GM18508 (cell line): ENCODE data around the gene NATD1.

Experiments
- ATAC-seq: cut with Tn5 transposase; IDR thresholded peaks from one replicate; pipeline ENCODE4 v1.9.1; 2021; ENCODE audit warnings: moderate number of reproducible peaks; ENCODE audit not compliant: insufficient read depth, unreplicated experiment

The NATD1 gene, protein sequence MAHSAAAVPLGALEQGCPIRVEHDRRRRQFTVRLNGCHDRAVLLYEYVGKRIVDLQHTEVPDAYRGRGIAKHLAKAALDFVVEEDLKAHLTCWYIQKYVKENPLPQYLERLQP

GRCh38 chr17:21252796-21253645 lies at the start of gene NATD1:
Gene NATD1 (minus strand): TSS chr17:21253410. CDS start chr17:21253264, 146 bp downstream.
- no peak for ATAC-seq

DNA sequence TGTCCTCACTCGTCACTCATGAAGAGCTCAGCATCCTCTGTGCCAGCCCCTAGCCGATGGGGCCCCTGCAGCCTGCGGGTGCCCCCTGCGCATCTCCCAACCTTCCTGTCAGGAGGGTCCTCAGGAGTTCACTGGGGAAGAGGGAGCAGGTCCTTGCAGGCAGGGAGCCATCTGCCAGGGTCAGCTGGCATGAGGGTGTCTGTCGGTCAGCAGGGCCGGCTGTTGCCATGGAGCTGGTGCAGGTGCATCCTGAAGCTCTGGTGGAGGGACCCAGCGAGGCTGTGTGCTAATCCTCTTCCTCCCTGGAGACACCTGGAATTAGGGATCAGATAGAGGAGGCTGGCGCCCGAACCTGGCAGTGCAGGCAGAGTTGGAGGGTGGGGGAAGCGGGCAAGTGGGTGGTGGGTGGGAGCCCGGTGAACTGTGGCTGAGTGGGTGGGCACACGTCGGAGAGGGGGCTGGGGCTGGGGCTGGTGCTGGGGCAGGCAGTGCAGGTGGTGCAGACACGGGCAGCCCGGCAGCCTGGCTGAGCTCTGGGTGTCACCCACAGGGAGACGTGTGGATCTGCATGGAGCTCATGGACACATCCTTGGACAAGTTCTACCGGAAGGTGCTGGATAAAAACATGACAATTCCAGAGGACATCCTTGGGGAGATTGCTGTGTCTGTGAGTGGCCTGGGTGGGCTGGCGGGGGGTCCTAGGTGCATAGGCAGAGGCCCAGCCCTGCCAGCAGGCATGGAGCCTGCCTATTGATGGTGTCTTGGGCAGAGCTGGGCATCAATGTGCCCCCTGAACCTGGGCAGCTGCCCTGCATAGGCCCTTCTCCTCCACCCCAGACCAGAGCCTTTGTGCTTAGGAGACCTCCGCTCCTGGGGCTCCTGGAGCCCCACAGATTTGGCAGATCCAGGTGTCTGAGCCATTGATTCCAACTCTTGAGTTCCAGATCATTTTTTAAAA lies 48.7 kb upstream of the NATD1 start:
- ATAC-seq = no peak

GRCh38 chr17:21300601-21301571 lies 47.7 kb upstream of the NATD1 start:
- ATAC-seq = no peak

- ATAC-seq = no peak
Observed at GRCh38 chr17:21299981-21300600, 46.9 kb upstream of the NATD1 start.

GRCh38 chr17:21298983-21299519 lies 45.8 kb upstream of the NATD1 start:
- no peak for ATAC-seq

GRCh38 chr17:21298056-21298982 lies 45.1 kb upstream of the NATD1 start:
- ATAC-seq = no peak

DNA sequence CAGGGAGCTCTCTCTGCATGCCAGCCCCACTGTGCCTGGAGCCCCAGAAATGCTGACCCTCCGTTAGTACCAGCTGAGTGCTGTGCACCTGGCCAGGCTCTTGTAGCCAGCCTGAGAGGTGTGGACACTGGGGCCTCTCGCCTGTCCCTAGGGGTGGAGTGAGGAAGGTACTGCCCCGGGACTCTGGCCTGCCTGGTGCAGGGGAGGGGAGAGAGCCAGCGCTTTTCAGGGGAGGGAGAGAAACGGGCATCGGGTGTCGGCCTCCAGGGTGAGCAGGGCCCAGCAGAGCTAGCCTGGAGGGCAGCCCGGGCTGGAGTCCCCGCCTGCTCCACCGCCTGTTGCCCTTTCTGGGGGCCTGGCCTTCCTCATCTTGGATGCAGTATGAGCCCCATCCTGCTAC lies 44.4 kb upstream of the NATD1 start:
- no peak for ATAC-seq

- ATAC-seq = no peak
Observed at GRCh38 chr17:21297026-21297520, 43.9 kb upstream of the NATD1 start.

DNA sequence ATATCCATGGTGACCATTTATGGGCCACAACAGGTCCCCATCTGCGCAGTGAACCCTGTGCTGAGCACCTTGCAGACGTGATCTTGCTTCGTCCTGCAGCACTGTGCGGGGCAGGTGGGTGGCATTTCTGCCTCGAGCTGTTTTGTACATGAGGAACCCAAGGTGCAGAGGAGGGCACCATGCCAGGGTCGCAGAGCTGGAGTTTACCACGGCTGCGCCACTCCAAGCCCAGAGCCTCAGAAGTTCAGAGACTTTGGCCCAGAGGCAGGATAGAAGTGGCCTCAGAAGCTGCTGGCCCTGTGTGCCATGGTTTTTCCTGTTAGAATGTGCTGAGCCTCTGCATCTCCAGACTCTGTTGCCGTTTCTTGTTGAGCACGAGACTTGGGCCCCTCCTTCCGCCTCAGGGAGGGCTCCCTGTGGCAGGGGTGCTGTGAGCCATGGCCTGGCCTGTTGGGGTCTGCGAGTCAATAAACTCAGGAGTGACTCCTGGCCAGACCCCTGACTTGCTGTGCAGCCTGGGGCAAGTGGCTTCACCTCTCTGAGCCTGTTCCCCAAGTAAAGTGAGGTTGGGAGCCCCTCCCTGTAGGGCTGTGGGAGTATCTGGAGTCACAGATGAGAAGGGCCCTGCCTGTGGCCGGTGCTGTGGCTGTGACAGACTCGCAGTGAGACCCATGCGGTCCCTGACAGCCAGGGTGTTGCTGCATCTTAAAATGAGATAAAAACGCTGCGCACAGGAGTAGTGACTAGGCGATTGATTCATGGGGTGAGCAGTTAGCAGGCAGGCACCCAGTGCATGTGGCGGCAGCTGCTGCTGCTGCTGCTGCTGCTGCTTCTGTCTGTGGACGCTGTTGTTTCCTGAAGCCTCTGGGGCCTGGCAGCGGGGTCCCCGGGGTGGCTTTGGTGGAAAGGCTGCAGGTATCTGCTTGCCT lies 43.2 kb upstream of the NATD1 start:
- no peak for ATAC-seq

GRCh38 chr17:21295036-21295952 lies 42.1 kb upstream of the NATD1 start:
- ATAC-seq = no peak

DNA sequence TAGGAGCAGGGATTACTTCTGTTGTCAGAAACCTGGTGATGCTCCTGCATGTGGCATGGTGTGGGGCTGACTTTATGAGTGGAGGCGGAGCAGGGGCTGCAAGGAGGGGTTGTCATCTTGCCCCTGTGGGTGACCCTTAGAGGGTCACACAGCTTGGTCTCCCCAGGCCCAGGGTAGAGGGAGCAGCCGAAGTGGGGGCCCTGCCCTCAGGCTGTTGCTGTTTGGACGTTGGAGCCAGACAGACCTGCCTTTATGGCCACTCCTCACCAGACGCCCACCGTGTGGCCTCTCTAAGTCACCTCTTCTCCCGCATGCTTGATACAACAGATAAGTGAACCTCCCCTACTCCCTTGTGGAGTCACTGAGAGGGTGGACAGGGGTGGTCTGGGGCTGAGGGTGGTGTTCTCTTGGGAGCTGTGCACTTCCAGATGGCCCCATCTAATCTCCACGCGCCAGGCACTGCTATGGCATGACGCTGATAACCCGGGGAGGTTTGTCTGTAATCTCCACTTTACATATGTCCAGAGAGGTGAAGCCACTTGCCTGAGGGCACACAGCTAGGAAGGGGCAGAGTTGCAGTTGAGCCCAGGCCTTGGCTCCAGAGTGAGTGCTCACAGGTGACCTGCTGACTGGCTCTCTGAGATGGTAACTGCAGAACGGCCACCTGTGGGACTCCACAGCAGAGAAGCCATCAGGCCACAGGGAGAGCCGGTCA lies 41.3 kb upstream of the NATD1 start:
- no peak for ATAC-seq

GRCh38 chr17:21293831-21294210 lies 40.6 kb upstream of the NATD1 start:
- no peak for ATAC-seq

DNA sequence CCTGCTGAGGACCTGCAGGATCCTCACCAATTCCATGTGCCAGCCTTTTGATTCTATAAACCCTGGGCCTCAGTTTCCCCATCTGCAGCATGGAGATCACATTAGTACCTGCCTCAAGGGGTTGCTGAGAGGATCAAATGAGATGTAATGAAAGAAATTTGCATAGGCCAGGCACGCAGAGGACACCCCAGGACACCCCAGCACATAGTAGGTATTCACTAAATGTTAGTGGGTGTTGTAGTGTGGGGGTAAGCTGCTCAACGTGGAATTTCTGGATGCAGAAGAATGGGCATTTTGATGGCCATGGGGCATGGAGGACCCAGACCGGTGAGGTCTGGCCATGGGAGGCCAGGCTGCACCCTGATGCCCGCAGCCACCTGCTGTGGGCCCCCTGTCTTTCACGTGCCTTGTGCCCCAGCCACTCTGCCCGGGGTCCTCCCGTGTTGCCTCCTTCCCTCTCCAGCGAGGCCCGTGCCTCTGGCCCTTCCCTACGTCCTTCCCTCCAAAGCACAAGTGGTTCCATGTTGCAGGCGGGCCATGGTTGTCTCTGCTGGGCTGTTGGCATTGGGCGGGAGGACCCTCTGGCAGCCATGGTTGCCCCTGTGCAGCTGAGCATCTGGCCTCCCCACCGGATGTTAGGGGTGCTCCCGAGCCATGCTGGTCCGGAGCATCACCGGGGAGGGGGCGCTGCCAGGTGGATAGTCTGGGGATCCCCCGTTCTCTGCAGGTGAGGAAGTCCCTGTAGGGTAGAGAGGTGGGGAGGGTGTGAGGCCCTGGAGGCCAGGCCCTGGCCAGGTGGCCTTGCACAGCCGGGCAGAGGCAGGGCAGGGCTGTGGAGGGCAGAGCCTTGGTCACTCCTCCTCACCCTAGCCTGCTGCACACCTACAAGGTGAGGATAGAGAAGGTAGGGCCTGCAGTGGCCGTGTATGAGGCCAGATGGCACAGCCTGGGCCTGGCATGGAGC lies 39.9 kb upstream of the NATD1 start:
- no peak for ATAC-seq

GRCh38 chr17:21291862-21292261 lies 38.7 kb upstream of the NATD1 start:
- ATAC-seq = no peak
